HG03108 (cell line): Measurements from ENCODE around the gene RPL19.

Experiments used
- ATAC-seq: cut with Tn5 transposase; IDR thresholded peaks from one replicate; pipeline ENCODE4 v1.9.1; 2021; ENCODE audit warnings: moderate library complexity; ENCODE audit not compliant: unreplicated experiment

Gene RPL19

DNA sequence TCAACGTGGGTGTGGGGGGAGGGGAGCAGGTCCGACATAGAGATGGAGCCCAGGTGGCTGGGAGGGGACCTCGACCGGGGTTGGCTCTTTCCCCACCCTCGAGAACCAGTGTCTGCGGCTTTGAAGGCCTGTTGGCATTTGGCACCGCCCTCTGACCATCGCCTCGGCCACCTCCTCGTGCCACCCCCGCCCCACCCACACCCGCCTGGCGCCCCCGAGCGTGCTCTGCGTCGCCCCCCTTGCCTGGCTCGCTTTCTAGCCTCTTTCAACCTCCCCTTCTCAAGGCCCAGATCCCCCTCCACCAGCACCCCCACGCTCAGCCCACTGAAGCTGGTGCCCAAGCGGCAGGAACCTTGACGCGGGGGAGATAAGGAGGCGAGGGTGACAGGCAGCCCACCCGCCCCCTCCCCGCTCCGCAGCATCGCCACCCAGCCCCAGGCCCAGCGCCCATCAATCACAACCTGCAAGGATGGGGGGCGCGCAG lies 3.2 kb upstream of the RPL19 start:
- ATAC-seq: no peak

DNA sequence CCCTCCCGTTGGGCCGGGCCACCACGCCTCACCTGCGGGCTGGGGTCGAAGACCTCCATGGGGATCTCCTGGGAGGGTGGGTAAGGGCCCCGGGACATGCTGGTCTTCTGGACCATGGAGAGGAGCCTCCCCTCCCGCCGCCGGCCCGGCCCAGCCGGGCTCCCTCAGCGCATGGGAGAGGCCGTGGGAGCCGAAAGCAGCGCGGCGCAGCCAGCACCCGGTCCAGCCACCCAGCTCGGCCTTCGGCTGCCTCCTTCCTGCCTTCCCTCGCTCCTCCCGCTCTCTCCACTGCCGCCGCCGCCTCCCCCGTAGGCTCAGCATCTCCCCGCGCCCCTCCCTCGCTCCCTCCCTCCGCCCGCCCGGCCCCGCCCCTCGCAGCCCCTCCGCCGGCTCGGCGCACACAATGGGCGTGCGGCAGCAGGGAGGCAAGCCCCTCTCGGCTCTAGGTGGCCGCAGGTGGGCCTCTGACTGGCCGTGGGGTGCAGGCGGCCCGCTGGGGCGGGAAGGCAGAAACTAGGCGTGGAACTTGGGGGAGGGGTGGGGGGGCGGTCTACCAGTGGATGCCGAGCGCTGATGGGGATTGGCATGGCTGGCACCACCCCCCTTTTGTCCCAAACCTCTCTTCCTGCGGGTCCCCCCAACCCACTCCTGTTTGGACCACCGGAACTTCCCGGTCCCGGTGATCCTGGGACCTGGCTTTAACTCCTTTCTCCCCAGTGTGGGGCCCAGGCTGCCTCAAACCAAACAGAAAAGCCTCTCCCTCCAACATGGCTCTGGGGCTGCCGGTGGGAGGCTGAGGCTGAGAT lies 2.5 kb upstream of the RPL19 start, which contains the start of gene CACNB1:
Gene CACNB1, minus strand, starts transcription at position 290 of the 806 bp plus-strand sequence. Its CDS starts 174 bp downstream, at position 116.
- ATAC-seq: no peak

DNA sequence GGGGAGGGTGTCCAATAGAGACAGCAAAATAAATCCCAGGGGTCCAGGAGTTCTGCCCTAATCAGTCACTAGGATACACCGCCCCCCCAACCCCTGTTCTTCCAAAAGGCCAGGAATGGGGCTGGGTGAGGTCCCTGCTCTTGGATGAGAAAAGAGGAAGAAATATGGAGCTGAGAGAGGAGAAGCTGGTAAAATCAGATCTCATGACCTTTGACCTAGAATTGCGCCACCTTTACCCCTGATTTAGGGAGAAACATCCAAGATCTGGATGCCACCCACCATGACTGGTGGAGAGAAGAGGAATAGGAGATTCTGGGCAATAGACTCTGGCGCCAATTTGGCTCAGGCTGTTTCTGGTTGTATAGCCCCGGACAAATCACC lies 1.9 kb upstream of the RPL19 start:
- no peak for ATAC-seq

DNA sequence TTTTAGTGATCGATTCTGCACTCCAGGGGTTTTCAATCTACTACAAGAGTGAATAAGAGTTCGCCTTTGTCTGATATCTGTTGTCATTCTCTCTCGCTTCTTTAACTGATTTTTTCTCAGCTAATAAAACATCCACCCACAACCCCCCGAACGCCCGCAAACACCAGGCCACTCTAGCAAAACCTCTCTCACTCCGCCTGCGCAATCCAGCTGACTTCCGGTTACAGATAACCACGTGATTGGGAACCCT lies 338 bp upstream of the RPL19 start:
- ATAC-seq: peak; percentile 43

DNA sequence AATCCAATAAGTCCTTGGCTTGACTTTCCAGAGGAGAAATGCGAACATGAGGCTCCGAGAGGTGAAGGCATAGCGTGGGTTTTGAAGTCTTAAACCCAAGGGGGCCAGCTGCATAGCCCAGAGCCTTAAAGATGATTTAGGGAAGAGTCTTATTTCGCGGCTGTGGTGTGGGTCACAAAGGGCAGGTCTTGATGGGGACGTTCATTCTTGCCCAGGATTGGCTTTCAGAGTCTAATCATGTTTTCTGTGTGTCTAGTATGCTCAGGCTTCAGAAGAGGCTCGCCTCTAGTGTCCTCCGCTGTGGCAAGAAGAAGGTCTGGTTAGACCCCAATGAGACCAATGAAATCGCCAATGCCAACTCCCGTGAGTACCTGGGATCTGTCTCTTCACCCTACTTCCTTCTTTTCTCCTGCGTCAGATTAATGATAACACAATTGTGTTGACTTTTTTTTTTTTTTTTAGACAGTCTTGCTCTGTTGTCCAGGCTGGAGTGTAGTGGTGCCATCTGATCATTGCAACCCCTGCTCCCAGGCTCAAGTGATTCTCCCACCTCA lies 951 bp downstream of the RPL19 start:
- ATAC-seq: no peak

DNA sequence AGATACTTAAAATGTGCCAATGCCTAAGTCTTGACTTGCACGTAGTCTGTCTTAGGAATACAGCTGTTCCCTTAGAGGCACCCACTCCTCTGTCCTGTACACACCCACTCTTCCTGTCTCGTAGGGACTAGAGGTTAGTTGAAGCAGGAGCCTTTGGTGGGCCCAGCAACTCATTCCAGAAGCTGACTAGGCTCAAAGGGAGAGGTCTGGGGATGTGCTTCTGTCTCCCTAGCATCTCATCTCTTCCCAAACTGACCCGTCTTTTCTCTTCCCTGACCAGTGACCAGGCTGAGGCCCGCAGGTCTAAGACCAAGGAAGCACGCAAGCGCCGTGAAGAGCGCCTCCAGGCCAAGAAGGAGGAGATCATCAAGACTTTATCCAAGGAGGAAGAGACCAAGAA lies 4.2 kb downstream of the RPL19 start:
- no peak for ATAC-seq

DNA sequence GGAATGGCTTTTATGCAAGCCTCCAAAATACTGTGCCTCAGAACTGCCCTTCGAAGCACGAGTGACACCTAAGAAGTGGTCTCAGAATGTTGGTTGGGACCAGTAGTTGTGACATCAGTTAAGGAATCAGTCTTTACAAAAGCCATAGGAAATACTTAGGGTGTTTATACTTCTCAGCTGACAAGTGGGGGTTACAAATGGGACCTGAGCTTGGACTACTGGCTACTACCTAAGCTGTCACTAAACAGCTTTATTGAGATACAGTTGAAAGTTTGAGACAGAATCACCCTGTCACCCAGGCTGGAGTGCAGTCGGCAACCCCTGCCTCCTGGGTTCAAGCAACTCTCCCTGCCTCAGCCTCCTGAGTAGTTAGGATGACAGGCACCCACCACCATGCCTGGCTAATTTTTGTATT lies 5.0 kb downstream of the RPL19 start:
- ATAC-seq: no peak

DNA sequence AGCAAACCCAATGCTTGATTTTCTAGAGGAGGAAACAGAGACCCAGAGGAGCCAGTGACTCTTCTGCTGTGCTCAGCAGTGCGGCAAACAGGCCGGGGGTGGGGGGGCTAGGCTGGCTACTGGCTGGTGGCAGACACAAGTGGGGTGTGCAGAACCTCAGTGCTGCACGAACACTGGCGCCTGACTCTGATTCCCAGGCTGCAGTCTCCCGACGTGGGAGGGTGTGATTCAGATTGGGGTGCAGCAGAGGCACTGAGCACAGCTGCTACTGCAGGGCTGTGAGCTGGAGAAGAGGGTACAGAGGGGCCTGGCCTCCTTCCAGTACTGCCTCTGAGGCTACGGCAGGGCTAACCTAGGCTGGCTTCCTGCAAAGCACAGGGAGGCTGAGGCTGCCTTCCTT lies 8.1 kb downstream of the RPL19 start:
- no peak for ATAC-seq

DNA sequence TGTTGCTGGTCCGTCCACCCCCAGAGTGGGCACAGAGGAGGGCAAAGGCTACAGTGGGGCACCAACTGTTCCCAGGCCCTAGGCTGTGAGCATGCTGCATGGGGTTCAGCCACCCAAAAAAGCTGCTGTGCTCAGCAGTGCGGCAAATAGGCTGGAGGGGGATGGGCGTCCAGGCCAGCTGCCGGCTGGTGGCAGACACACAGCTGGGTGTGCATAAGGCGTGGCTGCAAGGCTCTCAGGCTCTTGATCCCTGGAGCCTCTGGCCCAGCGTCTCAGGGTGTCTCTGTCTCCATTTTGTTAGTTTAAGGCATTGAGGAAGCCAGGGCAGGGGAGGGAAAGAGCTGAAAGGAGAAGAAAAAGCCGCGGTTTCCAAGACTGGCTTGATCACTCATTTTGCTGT lies 8.8 kb downstream of the RPL19 start:
- peak; percentile 49 for ATAC-seq

DNA sequence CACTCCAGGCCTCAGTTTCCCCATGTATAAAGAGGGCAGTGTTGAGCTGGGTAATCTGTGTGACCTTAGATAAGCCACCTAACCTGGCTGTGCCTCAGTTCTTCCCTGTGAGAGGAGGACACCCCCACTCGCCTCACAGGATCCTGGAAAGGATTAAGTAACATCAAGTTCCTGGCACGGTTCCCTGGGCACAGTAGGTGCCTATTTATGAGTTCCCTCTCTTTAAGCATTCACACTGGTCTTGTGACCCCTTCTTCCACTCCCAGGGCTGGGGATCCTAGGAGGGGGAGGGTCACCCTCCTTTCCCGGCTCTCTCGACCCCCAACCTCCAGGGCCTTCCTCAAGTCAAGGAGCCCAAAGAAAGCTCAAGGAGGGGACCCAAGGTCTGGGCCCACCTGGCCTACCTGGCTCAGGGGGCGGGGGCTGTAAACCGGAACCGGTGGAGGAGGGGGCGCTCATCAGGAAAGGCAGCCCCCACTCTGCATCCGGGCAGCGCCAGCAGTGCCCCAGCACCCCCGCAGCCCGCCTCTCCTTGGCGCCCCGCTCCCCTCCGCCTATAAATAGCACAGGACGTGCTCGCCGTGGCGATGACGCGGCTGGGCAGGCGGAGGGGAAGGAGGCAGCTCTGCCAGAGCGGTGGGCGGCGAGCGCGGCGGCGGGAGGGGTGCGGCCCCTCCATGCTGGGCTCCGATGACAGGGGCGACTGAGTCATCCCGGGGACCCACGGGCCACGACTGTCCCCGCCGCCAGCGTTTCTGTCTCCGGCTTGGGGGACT lies 9.4 kb downstream of the RPL19 start:
- ATAC-seq: no peak

DNA sequence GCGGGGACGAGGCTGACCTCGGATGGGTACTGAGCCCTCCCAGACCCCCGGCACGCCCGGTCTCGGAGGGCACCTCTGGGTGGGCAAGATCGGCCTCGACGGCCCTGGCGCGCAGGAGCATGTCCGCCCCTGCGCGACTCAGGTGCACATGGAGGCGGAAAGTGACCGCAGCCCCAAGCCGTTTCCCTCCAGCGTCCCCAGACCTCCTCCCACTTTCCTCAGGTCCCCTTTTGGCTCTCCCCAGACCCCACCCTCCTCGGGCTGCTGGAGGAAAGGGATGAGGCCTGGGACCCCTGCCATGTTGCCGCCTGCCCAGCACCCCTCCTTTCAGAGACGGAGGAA lies 10.0 kb downstream of the RPL19 start:
- ATAC-seq: no peak

DNA sequence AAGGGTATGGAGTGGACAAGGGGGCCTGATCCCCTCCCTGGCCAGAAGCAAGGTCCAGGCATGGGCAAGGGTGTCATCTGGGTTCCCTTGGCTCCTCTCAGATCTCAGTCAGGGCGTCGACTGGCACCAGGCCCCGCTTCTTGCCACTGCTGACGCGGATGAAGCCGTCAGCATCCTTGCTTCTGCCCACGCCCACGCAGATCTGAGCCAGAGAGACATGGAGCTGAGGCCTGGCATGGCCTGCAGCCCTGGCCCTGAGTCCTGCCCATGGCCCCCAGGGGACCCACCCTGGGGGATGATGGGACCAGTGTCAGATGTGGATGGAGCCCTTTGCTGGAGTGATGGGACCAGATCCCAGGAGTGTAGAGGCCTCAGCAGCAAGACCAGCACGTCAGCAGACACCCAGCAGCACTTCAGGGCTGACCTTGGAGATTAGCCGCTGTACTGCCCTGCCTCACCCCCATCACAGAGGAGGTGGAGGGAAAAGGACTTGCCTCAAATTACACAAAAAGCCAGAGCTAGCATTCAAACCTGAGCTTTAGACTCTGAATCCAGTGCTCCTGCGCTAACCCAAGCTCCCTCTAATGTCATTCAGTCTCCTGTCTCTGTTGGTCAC lies 12.2 kb downstream of the RPL19 start:
- ATAC-seq: no peak

DNA sequence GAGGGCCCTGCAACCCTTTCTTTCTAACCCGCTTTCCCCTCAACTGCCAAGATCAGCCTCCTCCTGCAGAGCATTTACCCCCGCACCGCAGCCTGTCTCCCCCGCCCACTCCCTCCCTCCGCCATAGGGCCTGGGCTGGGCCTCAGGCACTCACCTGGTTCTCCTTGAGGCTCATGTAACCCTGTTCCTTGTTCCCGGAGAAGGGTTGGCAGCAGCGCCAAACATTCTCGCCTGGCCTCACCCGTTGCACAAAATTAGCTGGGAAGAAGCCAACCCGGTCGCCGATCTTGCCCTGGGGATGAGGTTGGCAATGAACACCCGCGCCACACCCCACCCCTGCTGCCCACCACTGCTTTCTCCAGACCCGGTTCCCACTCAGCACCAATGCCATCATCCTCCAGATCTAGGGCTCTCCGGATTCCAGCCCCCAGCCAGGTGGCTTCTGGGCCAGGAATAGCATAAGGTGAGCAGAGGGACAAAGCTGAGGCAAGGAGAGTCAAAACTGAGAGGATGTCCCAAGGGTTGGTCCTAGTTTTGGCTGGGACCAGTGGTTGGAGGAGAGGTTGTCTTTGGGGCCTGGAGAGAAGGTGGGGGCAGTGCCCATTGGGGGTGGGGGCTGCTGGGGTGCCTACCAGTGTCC lies 12.9 kb downstream of the RPL19 start:
- no peak for ATAC-seq

DNA sequence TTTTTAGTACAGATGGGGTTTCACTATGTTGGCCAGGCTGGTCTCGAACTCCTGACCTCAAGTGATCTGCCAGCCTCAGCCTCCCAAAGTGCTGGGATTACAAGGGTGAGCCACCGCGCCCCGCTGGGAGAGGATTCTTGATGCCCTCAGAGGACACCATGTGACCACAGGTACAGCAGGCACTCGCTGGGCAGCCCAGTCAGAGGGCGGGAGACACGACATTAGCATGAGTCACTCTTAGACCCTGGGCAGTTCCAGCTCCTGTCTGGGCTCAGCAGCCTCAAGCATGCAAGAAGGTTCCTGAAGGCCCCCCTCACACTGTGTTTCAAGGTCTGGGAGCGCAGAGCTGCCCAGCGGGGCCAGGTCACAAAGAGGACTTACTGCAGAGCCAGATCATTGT lies 13.8 kb downstream of the RPL19 start:
- ATAC-seq: no peak

DNA sequence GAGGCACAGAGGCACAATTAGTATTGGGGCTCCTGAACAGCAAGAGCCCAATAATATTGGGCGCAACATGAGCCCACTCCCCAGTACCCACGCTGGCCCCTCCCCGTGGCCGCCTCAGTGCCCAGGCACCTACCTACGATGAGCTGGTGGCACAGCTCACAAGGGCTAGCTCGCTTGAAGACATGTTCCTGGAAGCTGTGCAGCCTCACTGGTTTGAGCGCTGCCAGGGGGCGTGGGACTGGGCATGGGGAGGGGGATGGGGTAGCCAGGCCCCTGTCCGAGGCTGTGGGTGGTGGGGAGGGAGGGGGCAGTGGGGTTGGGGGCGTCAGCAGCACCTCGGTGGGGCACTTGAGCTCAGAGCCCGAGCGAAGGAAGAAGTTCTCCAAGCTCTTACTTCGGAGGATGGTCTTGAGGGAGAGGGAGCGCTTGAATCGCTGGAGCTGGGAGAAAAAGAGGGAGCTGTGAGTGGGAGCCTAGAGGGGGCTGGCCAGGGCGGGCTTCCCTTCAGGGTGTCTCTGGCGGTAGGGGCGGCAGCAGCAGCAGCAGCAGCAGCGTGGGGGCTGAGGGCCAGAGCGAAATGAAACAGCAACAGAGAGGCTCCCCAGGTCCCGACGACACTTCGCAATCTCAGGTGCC lies 17.8 kb downstream of the RPL19 start:
- no peak for ATAC-seq

DNA sequence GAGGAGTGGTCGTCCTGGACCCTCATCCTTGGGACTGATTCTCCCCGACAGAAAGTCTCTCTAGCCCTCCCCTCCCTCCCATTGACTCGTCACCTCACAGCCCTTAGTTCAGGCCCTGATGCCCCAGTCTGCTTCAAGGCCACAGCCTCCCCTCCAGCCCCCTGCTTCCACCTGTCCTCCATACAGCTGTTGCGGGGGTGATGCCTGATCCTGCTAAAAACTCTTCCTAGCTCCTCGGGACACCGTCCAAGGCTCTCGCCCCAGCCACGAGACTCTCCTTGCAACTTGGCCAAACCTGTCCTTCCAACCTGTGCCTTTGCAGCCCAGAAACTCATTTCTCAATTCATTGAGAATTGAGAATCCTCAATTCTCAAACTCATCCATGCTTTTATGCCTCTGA lies 18.8 kb downstream of the RPL19 start:
- ATAC-seq: no peak

DNA sequence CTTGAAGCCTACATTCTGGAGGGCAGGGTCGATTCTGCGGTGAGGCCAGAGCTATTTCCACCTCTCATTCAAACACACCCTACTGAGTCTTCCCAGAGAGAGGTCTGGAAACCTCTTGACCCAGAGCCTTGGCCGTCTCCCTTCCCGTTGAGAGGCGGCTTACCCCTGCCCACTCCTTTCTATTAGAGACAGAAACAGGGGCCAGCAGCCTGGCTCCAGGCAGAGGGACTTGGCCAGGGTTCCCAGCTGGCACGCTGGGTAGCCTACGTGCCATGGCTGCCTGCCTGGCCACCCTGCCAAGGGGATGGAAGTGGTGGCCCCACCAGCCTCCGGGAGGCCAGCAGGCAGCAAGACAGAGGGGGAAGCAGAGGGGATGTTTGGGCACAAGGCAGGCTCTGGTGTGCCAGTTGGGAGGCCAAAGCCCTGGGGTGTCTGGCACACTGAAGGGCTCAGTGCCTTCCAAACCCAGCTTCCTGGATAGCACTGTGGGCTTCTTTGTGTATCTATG lies 19.6 kb downstream of the RPL19 start:
- ATAC-seq: no peak

DNA sequence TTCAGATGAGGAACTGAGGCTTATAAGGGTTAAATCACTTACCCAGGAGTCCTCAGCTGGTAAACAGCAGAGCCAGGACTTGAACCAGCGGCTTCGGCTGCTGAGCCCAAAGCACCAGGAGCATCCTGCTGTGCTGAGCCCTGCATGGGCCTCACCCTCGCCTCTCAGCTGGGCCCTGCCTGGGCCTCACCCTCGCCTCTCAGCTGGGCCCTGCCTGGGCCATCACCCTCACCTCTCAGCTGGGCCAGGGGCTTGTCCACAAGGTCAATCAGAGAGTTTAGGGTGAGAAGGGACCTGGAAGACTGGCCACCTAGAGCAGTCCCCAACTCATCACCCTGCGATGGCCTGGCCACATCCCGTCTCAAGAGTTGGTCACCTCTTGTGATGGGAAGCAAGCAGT lies 21.5 kb downstream of the RPL19 start:
- ATAC-seq: no peak

DNA sequence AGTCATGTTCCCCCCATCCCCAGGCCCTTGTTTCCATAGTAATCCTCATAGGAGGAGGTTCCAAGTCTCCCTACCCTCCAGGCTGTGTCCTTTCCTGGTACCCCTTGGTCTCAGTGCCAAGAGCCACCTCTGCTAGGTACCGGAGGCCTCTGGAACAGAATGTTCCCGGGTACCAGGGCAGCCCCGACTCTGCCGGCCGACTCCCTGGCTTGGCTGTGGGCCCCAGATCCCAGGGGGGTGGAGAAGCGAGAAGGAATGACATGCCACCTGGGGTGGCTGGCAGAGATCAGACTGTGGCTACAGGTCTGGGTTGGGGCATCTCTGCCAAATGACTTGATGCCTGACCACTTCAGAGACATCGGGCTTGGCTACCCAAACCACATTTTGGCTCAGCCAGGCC lies 22.1 kb downstream of the RPL19 start:
- no peak for ATAC-seq
